Hepatocyte (in vitro differentiated cells): ENCODE results near the gene TOB1.

Experiments
- CTCF ChIP-seq: fragments of 200-600 bp; sonication (generic); IDR thresholded peaks from 2 replicates; pipeline ENCODE4 v1.5.1; 2016; ENCODE audit warnings: antibody characterized with exemption, mild to moderate bottlenecking; ENCODE audit not compliant: poor library complexity
- EZH2 ChIP-seq: fragments of 200-600 bp; sonication (generic); IDR thresholded peaks from 2 replicates; pipeline ENCODE4 v1.6.1; 2016; ENCODE audit warnings: antibody characterized with exemption, mild to moderate bottlenecking, borderline replicate concordance

DNA sequence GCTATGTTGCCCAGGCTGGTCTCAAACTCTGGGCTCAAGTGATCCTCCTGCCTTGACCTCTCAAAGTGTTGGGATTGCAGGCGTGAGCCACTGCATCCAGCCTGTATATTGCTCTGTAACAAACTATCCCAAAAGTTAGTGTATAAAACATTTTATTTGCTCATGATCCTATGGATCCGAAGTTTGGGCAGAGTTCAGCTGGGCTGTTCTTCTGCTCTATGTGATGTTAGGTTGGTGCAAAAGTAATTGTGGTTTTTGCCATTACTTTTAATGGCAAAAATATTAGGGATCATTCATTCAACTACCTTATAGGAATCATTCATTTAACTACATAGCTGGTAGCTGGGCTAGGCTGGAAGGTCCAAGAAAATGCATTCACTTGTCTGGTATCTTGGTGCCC, 43.6 kb downstream of the TOB1 start:
- no peak for TF ChIP-seq CTCF
- no peak for TF ChIP-seq EZH2
